ENCODE results near the gene ETAA1. TPM values are rescaled to one million over a fixed set of nuclear protein-coding genes. Genes with fewer than 3 reads are reported as not detected.

ETAA1 gene
- total and polyA plus RNA-seq, 2 of the 4 experiments (the other 2 are of a cell fraction) = 6.9 to 8.1 TPM

DNA sequence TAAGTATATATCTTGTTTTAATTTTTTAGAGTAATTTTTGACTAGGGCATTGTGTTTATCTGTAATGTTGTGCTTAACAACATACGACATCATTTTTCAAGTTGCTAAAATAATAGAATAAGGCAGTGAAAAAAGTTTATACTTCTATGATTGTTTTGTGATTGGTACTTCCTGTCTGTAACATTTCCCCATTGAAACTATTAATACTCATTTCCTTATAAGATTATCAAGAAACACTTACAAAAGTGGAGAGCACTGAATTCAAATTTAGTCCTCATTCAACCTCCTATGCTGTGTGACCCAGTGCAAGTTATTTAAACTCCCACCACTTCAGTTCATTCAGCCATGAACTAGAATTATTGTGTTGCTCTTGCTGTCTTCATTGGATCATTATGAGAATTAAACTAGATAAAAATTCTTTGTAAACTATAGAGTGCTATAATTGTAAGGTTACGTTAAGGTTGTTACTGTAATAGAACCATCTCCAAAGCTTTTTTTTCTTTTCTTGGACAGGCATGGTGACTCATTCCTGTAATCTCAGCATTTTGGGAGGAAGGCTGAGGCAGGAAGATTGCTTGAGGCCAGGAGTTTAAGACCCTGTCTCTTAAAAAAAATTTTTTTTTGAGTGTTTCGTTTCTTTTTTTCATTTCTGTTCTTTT lies 2.8 kb downstream of the ETAA1 start:
- H3K4me1 ChIP-seq (ENCODE audit: control insufficient read depth, insufficient read depth, low read length) = peaks cover 1% of the 10 kb centered on the region; the same call in 1 of the 2 replicates
- H3K9me3 ChIP-seq (ENCODE audit: control insufficient read depth, insufficient read depth, low read length) = no peaks in the 10 kb centered on the region
- H2BK20ac ChIP-seq (ENCODE audit: low read depth, low read length) = peak overlapping the region; percentile 89
- in situ Hi-C loops (cut with MboI; ENCODE audit: low sequenced_read_pairs) (no loop called here), intact Hi-C loops (cut with micrococcal nuclease) (loop anchor here (2.0 to 10.0 kb wide), 3 partner anchors 251 to 963 kb away; partner anchors contain the start of gene MEIS1), dilution Hi-C loops (cut with HindIII; ENCODE audit: low sequenced_read_pairs, unreplicated experiment) (no loop called here)
- H3K9me1 ChIP-seq (ENCODE audit: insufficient read depth, low read length) = no peaks in the 10 kb centered on the region
- peak overlapping the region; percentile 95 for H3K14ac ChIP-seq (replicated peaks; ENCODE audit: low read depth, low read length)
- H2BK5ac ChIP-seq (ENCODE audit: low read depth, low read length, poor library complexity, severe bottlenecking) = peak overlapping the region; percentile 93
- H4K8ac ChIP-seq (ENCODE audit: low read depth in 2 of 2, low read length in 2 of 2) = peak overlapping the region in 1 of 2 experiments; percentile 89; a peak in 2 of 4 replicates
- H4K20me1 ChIP-seq (ENCODE audit: insufficient read depth, low read length) = no peaks in the 10 kb centered on the region
- BruUV-seq (replicated peaks) = no TSS peak
- no peaks in the 10 kb centered on the region for H3K27me3 ChIP-seq (ENCODE audit: control insufficient read depth, insufficient read depth, low read length)
- peak overlapping the region; percentile 60; the same call in 1 of the 2 replicates for H4K91ac ChIP-seq (ENCODE audit: insufficient read depth, low read depth, low read length)
- no peak for ATAC-seq (ENCODE audit: low read depth)
- H3K79me1 ChIP-seq (ENCODE audit: low read depth in 1 of 2, low read length in 2 of 2) = peaks cover 0 to 22% of the 10 kb centered on the region in 2 experiments; a peak in 3 of 4 replicates
- H2BK15ac ChIP-seq (ENCODE audit: low read depth, low read length) = peak overlapping the region; percentile 72; the same call in 1 of the 3 replicates
- H2AFZ ChIP-seq (replicated peaks; ENCODE audit: low read length, poor library complexity) = no peak overlapping the region
- H2BK120ac ChIP-seq (ENCODE audit: low read depth, low read length) = peak overlapping the region; percentile 92
- H3K27ac ChIP-seq (ENCODE audit: insufficient read depth, low read length) = 0 out of 2 replicates have a peak overlapping the region, but pooled peaks have one; percentile 45
- TF ChIP-seq, protein P1, sequence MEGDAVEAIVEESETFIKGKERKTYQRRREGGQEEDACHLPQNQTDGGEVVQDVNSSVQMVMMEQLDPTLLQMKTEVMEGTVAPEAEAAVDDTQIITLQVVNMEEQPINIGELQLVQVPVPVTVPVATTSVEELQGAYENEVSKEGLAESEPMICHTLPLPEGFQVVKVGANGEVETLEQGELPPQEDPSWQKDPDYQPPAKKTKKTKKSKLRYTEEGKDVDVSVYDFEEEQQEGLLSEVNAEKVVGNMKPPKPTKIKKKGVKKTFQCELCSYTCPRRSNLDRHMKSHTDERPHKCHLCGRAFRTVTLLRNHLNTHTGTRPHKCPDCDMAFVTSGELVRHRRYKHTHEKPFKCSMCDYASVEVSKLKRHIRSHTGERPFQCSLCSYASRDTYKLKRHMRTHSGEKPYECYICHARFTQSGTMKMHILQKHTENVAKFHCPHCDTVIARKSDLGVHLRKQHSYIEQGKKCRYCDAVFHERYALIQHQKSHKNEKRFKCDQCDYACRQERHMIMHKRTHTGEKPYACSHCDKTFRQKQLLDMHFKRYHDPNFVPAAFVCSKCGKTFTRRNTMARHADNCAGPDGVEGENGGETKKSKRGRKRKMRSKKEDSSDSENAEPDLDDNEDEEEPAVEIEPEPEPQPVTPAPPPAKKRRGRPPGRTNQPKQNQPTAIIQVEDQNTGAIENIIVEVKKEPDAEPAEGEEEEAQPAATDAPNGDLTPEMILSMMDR (conservative IDR thresholded peaks at IDR 0.05; ENCODE audit: low read depth, low read length) = no peak
- TF ChIP-seq RCOR1 (IDR thresholded peaks at IDR 0.05; ENCODE audit: insufficient replicate concordance, low read length) = no peak
- TF ChIP-seq FOS (IDR thresholded peaks at IDR 0.05; ENCODE audit: low read depth, low read length) = peak; percentile 71
- H3K18ac ChIP-seq (ENCODE audit: low read depth, low read length) = peak overlapping the region; percentile 86; the same call in 1 of the 2 replicates
- 0 out of 2 replicates have a peak overlapping the region, but pooled peaks have one; percentile 58 for H2AK5ac ChIP-seq (ENCODE audit: low read depth, low read length)
- H3K36me3 ChIP-seq (ENCODE audit: control insufficient read depth, insufficient read depth, low read length) = peaks cover 7% of the 10 kb centered on the region; the same call in 1 of the 2 replicates
- H3K56ac ChIP-seq (ENCODE audit: extremely low read depth, insufficient read depth, low read length) = peak overlapping the region; percentile 62; the same call in 1 of the 2 replicates
- no peak overlapping the region for H2AK9ac ChIP-seq (replicated peaks; ENCODE audit: low read depth, low read length, poor library complexity)
- H3K4ac ChIP-seq (ENCODE audit: low read depth, low read length) = peak overlapping the region; percentile 81; the same call in 1 of the 2 replicates
- peak overlapping the region; percentile 82; the same call in 1 of the 2 replicates for H3K4me2 ChIP-seq (ENCODE audit: low read depth, low read length)
- WGBS, 2 experiments (ENCODE audit: extremely low coverage in 2 of 2, insufficient read length in 1 of 2) = no CpG with 5 or more reads among the region's 3 CpGs
- CTCF ChIA-PET = interaction anchor here (0.6 to 1.3 kb wide), 2 partner anchors 10 to 22 kb away, joined by 3 read pairs; no protein-coding TSS in a partner anchor
- H4K5ac ChIP-seq (ENCODE audit: low read depth, low read length) = peak overlapping the region; percentile 42; the same call in 1 of the 2 replicates
- H3K23ac ChIP-seq (ENCODE audit: low read depth, low read length) = peak overlapping the region; percentile 94; the same call in 1 of the 2 replicates
- DNase-seq = peak; percentile 70
- H3K4me3 ChIP-seq (ENCODE audit: insufficient read depth, low read depth, low read length) = no peak overlapping the region
- POLR2A ChIA-PET (ENCODE audit: unreplicated experiment) = interaction anchor here (0.5 to 0.7 kb wide), 2 partner anchors 12 to 440 kb away, joined by 3 to 4 read pairs; no protein-coding TSS in a partner anchor
- no peak overlapping the region for H3K9ac ChIP-seq (ENCODE audit: low read depth, low read length)

Measured in IMR-90 (cell line).